ENCODE results near the gene FBN2. TPM values are rescaled to one million over a fixed set of nuclear protein-coding genes. Genes with fewer than 3 reads are reported as not detected.

Gene FBN2
- total and polyA plus RNA-seq, 7 donors = under 0.01 to 0.46 (median 0.04) TPM; not detected in 1

DNA sequence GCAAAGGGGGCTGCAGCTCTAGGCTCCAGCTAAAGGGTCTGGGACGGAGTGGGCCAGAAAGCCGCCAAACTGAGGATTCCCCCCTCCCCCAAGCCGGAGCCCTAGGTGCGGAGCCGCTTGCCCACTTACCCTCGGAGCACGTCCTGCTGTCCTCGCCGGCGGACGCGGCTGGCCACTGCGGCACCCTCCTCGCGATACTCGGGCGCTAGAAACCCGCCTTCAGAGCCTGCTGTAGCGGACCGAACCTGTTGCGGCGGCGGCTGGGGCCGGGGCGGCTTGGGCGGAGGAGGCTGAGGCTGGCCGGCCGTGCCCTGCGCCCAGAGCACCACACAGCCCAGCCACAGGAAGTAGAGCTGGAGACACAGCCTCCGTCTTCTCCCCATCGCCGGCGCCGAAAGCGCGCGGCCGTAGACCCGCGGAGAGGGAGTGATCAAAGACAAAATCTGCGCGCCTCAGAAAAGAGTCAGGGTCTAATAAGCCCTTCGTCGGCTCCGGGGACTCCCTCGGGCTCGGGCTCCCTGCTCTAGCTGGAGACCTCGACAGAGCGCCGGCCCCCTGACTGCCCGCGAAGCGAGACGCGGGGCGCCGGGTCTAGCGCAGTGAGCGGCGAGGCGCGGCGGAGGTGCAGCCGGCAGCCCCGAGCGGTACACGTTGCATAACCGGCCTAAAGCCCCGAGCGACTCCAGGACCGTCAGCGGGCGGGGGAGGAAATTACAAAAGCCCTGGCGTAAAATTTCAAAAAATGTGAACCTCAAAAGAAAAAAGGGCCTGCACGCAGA is 635 bp downstream of the FBN2 start:
- H3K27ac ChIP-seq = no peak overlapping the region

DNA sequence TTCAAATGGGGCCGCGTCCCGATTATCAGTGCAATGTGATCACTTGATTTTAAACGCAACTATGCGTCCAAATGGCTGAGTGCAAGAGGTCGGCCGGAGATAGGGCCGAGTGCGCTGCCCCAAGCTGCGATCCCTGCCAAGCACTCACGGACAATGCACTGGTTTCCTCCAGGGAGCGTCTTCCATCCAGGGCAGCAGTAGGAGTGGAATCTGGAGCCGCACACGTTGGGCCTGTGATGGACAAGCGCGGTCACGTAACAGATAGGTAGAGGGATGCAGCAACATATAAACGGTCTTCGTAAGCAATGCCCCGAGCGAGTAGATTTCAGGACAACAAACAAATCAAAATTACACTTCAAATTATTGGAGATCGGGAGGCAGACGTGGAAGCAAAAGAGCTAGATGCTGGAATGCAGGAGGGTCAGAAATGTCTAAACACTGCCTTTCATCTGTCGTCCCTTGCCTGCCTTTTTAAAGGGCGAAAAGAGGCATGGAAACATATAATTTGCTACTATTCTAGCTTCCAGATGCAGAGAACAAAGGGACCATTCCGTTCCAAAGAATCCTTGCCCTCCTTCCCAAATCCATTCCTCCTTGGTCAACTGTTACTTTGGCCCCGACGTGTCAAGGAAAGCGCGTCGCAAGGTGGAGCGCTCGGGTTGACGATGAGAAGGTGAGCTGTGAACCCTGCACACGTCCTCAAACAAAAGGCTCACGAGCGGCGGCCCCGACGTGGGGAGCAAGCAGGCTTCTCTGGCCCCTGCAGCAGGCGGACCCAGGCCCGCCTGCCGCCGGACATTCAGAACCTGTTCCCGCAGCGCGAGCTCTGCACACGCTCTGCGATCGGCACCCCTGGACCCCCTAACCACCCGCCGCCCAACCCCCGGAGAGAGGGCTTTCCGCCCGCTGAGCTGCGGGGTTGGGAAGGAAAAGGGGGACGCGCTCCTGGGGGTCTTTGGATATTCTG is 1.5 kb downstream of the FBN2 start:
- ATAC-seq (no peak), DNase-seq (no peak)
- H3K36me3 ChIP-seq (ENCODE audit: insufficient read depth in 1 of 2, low read depth in 1 of 2) = no peaks in the 10 kb centered on the region
- TF ChIP-seq CTCF (IDR thresholded peaks at IDR 0.05) = no peak
- H3K9me3 ChIP-seq = no peaks in the 10 kb centered on the region
- WGBS, 3 donors = 38 to 44% (median 42%) methylated on average over 58 of the region's 58 CpGs
- peak overlapping the region; percentile 72 for H3K4me3 ChIP-seq
- intact Hi-C loops (cut with DNase I) = no loop called here
- peaks cover 12% of the 10 kb centered on the region for H3K4me1 ChIP-seq
- H3K27ac ChIP-seq = no peak overlapping the region
- H3K27me3 ChIP-seq (ENCODE audit: insufficient read depth in 3 of 3, low read length in 2 of 3) = peaks cover 0 to 49% (median 20%) of the 10 kb centered on the region in 3 donors

More for the DNA sequence above, 635 bp downstream of the FBN2 start:
- peaks cover 12% of the 10 kb centered on the region for H3K4me1 ChIP-seq
- ATAC-seq (peak; percentile 50 to 81 (median 73)), DNase-seq (peak; percentile 31 to 49)
- peaks cover 0 to 49% (median 20%) of the 10 kb centered on the region in 3 donors for H3K27me3 ChIP-seq (ENCODE audit: insufficient read depth in 3 of 3, low read length in 2 of 3)
- intact Hi-C loops (cut with DNase I) = no loop called here
- peak overlapping the region; percentile 72 for H3K4me3 ChIP-seq
- H3K36me3 ChIP-seq (ENCODE audit: insufficient read depth in 1 of 2, low read depth in 1 of 2) = no peaks in the 10 kb centered on the region
- 0 to 1% (median 1%) methylated on average over 63 to 75 of the region's 75 CpGs for WGBS, 3 donors
- no peak for TF ChIP-seq CTCF (IDR thresholded peaks at IDR 0.05)
- no peaks in the 10 kb centered on the region for H3K9me3 ChIP-seq

DNA sequence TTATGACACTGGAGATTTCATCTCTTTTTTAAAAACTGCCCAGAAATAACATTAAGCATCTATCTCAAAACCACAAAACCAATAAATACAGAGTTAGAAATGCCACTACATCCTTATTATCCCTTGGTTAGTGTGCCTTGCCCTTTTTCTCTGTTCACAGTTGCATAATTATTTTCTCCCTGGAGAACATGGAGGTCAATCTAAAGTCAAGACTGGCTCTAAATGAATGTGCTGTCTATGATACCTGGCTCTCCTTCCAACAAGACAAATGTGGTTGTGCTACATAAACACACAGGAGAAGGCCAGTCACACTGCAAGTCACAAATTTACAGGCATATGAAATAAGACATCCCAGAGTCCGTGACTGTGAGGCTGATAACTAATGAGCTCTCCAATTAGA is 2.8 kb downstream of the FBN2 start:
- peaks cover 0 to 49% (median 20%) of the 10 kb centered on the region in 3 donors for H3K27me3 ChIP-seq (ENCODE audit: insufficient read depth in 3 of 3, low read length in 2 of 3)
- 94 to 100% (median 98%) methylated on average over 1 of the region's 1 CpG for WGBS, 3 donors
- no peaks in the 10 kb centered on the region for H3K9me3 ChIP-seq
- H3K27ac ChIP-seq = no peak overlapping the region
- peaks cover 12% of the 10 kb centered on the region for H3K4me1 ChIP-seq
- no peak for DNase-seq
- ATAC-seq = no peak
- H3K4me3 ChIP-seq = no peak overlapping the region
- intact Hi-C loops (cut with DNase I) = no loop called here
- no peaks in the 10 kb centered on the region for H3K36me3 ChIP-seq (ENCODE audit: insufficient read depth in 1 of 2, low read depth in 1 of 2)
- TF ChIP-seq CTCF (IDR thresholded peaks at IDR 0.05) = no peak

DNA sequence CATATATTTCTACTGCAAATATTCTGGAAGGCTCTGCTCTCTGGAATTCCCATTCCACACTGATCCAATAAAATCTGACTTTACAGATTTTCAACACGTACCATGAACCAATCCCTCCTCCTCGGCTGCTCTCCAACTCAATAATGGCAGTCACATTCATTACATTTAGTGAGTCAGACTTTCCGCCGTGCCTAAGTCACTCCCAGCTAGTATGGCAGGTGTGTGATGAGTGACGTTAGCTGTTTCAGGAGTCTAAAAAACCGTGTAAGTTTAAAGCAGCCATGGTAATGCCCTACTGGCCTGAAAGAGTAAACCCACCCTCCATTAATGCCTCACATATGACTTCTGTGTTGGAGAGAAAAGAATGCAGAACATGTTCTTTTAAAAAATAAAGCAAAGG is 3.3 kb downstream of the FBN2 start:
- peaks cover 0 to 49% (median 20%) of the 10 kb centered on the region in 3 donors for H3K27me3 ChIP-seq (ENCODE audit: insufficient read depth in 3 of 3, low read length in 2 of 3)
- DNase-seq = no peak
- intact Hi-C loops (cut with DNase I) = no loop called here

More for the DNA sequence above, 3.3 kb downstream of the FBN2 start:
- Histone ChIP-seq H3K9me3 (no peaks in the 10 kb centered on the region), H3K36me3 (ENCODE audit: insufficient read depth in 1 of 2, low read depth in 1 of 2) (no peaks in the 10 kb centered on the region), H3K4me1 (peaks cover 12% of the 10 kb centered on the region), H3K4me3 (no peak overlapping the region), H3K27ac (no peak overlapping the region)
- WGBS, 3 donors = 51 to 67% (median 58%) methylated on average over 6 of the region's 6 CpGs
- TF ChIP-seq CTCF (IDR thresholded peaks at IDR 0.05) = no peak
- ATAC-seq = no peak

Data from psoas muscle (tissue), 8 donors.